GM12864 (cell line): ENCODE measurements around the gene HSDL2.

Experiments used
- DNase-seq: peaks from one replicate; pipeline ENCODE4 v3.0.0-alpha.2; 2011; ENCODE audit warnings: low read depth
- H3K4me3 ChIP-seq: 2 replicates; pipeline ENCODE4 v1.5.1; 2011; ENCODE audit warnings: mild to moderate bottlenecking, low read depth, low read length, control low read depth
- TF ChIP-seq, protein P1 (sequence below): IDR thresholded peaks from 2 replicates; pipeline ENCODE4 v1.5.1; 2011; ENCODE audit warnings: low read depth, mild to moderate bottlenecking, moderate library complexity, low read length, control low read depth, inconsistent platforms; ENCODE audit errors: missing control alignments

Gene HSDL2

DNA sequence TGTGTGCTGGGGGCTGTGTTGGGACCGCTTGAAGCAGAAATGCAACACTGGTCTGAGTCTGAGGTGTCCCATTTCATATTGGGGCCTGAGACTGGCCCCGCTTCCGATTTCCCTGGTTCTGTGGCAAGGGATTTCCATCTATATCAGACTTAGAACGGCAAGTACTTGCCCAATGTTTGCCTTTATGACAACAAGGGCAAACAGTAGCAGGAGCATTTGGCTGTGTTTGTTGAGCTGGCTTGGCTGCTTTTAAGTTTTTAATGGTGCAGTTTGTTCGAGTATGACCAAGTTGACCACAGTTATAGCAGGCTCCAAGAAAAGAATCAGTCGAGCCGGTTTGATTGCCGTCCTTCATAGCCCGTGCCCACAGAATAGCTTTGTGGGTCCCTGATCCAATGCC lies 17.0 kb downstream of the HSDL2 start:
- H3K4me3 ChIP-seq: no peak overlapping the region
- TF ChIP-seq, protein P1, sequence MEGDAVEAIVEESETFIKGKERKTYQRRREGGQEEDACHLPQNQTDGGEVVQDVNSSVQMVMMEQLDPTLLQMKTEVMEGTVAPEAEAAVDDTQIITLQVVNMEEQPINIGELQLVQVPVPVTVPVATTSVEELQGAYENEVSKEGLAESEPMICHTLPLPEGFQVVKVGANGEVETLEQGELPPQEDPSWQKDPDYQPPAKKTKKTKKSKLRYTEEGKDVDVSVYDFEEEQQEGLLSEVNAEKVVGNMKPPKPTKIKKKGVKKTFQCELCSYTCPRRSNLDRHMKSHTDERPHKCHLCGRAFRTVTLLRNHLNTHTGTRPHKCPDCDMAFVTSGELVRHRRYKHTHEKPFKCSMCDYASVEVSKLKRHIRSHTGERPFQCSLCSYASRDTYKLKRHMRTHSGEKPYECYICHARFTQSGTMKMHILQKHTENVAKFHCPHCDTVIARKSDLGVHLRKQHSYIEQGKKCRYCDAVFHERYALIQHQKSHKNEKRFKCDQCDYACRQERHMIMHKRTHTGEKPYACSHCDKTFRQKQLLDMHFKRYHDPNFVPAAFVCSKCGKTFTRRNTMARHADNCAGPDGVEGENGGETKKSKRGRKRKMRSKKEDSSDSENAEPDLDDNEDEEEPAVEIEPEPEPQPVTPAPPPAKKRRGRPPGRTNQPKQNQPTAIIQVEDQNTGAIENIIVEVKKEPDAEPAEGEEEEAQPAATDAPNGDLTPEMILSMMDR: no peak
- DNase-seq: no peak

DNA sequence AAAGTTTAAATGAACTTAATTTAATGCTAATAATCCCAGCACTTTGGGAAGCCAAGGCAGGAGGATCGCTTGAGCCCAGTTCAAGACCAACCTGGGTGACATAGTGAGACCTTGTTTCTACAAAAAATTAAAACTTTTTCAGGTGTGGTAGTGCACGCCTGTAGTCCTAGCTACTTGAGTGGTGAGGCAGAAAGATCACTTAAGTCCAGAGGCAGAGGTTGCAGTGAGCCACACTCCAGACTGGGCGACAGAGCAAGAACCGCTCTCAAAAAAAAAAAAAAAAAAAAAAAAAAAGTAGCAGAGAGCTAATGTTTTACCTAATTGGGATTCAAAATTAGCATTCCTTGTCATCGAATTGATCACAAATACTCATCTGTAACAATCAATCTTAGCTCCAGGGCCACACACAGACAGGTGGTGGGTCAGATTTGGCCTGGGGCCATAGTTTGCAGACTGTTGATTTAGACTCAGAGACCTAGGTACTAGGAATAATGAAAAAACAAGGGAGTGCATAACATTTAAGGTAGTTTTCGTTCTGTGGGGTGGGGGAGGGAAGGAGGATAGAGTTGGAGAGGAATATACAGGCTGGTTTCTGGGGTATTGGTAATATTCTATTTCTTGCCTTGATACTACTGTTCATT lies 21.4 kb downstream of the HSDL2 start:
- TF ChIP-seq, protein P1: no peak
- H3K4me3 ChIP-seq: no peak overlapping the region
- DNase-seq: no peak

DNA sequence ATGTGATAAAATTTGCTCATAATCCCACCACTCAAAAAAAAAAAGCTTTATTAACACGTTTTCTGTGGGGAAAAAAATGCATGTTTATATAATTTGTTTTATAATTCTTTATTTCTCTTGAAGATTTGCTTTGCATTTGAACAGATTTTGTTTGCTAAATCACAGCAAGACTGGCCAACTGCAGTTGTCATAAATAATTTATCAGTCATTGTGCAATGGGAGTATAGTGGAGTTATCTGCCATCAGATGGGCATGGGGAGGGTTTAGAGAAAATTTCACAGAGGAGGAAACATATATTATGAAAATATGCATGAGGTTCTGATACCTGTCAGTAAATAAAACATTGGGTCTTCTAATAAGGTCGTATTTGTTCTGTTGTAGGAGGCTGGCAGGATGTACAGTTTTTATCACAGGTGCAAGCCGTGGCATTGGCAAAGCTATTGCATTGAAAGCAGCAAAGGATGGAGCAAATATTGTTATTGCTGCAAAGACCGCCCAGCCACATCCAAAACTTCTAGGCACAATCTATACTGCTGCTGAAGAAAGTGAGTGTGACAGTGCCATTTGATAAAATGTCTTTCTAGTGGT lies 23.8 kb downstream of the HSDL2 start:
- no peak overlapping the region for H3K4me3 ChIP-seq
- no peak for DNase-seq
- TF ChIP-seq, protein P1: no peak

DNA sequence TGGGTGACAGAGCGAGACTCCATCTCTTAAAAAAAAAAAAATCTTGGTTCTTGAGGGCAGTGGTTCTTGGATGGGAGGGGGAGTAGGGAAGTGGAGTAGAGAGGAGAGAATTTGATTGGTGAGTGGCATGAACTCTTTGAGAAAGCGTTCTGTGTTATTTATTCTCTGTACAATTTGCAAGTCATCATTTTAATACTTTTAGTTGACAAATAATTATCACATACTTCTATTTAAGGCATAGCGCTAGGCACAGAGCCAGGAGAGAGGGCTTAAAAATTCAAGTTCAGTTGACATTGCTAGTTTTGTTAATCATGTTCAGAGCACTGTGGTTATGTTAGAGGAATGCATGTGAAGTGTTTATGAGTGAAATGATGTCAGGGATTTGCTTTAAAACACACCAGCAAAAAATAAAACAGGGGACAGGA lies 24.6 kb downstream of the HSDL2 start:
- TF ChIP-seq, protein P1: no peak
- no peak for DNase-seq
- H3K4me3 ChIP-seq: no peak overlapping the region

DNA sequence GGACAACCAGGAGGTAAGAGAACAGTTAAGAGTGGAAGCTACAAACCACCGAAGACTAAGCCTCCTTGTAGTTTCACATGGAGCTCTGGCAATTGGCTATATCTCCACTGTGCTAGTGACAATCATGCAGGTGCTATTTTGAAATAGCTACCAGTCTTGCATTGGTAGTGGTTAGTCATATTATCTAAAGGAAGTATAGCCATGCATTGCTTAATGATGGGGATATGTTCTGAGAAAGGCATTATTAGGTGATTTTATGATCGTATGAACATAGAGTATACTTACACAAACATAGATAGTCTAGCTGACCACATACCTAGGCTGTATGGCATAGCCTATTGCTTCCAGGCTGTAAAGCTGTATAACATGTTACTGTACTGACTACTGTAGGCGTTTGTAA lies 28.4 kb downstream of the HSDL2 start:
- DNase-seq: no peak
- no peak overlapping the region for H3K4me3 ChIP-seq
- TF ChIP-seq, protein P1: no peak

DNA sequence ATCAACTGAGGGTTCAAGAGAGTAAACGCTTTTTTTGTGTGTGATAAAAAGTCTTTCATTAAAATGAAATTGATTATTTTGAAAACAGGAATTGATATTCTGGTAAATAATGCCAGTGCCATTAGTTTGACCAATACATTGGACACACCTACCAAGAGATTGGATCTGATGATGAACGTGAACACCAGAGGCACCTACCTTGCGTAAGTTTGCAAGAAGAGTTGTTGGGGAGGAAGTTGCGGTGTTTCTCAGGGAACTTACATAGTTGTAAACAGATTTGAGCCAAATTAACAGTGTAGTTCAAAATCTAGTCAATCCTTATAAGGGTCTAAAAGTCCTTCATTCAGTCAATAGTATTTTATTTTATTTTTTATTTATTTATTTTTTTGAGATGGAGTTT lies 28.9 kb downstream of the HSDL2 start:
- no peak for DNase-seq
- TF ChIP-seq, protein P1: no peak

DNA sequence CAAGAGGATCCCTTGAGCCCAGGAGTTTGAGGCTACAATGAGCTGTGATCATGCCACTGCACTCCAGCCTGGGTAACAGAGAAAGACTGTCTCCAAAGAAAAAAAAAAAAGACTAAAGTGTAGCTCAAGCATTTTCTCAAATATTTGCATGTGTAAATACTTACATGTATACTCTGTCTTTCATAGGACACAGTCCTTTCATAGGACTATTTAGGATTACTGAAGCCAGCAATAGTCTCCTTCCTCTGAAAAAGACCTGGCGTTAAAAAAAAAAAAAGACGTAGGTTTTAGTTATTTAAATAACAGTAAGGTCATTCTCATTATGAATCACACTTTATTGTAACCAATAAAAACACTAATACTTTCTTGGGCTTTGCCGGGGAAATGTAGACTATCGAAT lies 29.9 kb downstream of the HSDL2 start:
- TF ChIP-seq, protein P1: no peak

More for the DNA sequence above, 28.9 kb downstream of the HSDL2 start:
- H3K4me3 ChIP-seq: no peak overlapping the region

More for the DNA sequence above, 29.9 kb downstream of the HSDL2 start:
- H3K4me3 ChIP-seq: no peak overlapping the region
- DNase-seq: no peak
